ENCODE data around the gene ZNF787.
A peak's percentile ranks its signal among the peaks of the same experiment; 100 is the strongest.
"Not testable (repeated sequence)": the region's sequence is repeated elsewhere in the genome, so short reads cannot be mapped to it uniquely, and the experiment has no call there.

The ZNF787 gene

GRCh38 chr19:56121180-56122167 is at the start of gene ZNF787:
Gene ZNF787, minus strand, starts transcription at chr19:56121295. Its CDS starts 18,078 bp downstream, at chr19:56103217.
- peak; percentile 84 for DNase-seq (ENCODE audit: low read depth, low spot score)

- DNase-seq (ENCODE audit: low read depth, low spot score): no peak
Observed at GRCh38 chr19:56170261-56170660, 49.2 kb upstream of the ZNF787 start.

DNA sequence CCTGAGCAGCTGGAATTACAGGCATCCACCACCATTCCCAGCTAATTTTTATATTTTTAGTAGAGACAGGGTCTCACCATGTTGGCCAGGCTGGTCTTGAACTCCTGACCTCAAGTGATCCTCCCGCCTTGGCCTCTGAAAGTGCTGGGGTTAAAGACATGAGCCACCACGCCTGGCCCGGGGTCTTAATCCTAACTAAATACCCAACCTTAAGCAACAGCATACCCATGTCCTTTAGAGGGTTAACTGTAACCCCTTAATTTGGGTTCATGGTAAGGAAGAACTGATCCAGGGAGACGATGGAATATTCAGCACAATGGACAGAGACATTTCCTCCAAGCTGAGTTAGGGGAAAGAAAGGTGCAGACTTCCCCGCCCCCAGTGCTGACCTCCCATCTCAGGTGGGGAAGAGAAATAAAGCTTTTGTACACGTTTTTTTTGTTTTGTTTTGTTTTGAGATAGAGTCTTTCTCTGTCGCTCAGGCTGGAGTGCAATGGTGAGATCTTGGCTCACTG is 46.0 kb upstream of the ZNF787 start:
- DNase-seq (ENCODE audit: low read depth, low spot score): peak; percentile 12

DNA sequence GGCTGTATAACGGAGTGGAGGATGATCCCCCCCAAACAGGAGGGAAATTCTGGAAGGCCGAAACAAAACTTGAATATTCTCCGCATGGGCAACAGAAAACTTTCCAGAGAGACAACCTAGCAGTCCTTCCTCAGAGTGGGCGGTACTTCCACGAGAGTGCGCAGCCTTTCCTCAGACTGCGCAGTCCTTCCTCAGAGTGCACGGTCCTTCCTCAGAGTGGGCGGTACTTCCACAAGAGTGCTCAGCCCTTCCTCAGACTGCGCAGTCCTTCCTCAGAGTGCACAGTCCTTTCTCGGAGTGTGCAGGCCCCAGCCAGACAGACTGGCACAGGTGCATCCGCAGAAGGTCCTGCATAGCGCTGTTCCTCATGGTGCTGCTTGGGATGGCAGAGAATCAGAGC is 42.0 kb upstream of the ZNF787 start:
- no peak for DNase-seq (ENCODE audit: low read depth, low spot score)

DNA sequence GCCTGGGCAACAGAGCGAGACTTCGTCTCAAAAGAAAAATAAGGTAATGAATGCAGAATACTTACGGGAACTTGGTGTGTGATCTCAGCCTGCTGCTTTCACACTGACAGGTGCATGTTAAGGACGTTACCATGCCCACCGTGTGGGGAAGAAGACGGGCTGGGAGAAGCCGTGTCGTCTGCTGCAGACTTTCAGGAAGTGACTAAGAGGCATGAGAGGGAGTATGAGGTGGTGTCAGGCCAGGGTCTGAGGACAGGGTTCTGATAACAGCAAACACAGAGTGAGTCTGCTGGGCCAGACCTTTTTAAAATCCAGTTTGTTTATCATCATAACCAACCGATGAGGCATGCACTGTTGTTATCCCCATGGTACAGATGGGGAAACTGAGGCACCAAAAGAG is 41.2 kb upstream of the ZNF787 start:
- no peak for DNase-seq (ENCODE audit: low read depth, low spot score)

GRCh38 chr19:56161534-56161933 is 40.4 kb upstream of the ZNF787 start:
- DNase-seq (ENCODE audit: low read depth, low spot score): no peak

DNA sequence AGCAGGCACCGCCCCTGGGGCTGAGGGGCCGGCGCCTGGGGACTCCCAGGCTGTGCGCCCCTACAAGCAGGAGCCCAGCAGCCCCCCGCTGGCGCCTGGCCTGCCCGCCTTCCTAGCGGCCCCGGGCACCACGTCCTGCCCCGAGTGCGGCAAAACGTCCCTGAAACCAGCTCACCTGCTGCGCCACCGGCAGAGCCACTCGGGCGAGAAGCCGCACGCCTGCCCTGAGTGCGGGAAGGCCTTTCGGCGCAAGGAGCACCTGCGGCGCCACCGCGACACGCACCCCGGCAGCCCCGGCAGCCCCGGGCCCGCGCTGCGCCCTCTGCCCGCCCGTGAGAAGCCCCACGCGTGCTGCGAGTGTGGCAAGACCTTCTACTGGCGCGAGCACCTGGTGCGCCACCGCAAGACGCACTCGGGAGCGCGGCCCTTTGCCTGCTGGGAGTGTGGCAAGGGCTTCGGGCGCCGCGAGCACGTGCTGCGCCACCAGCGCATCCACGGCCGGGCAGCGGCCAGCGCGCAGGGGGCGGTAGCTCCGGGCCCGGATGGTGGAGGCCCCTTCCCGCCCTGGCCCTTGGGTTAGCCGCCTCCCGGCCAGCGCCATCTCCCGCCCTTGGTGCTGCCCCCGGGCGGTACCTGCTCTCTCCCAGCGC is 38.7 kb upstream of the ZNF787 start:
- DNase-seq (ENCODE audit: low read depth, low spot score): no peak

GRCh38 chr19:56159009-56159559 is 38.0 kb upstream of the ZNF787 start:
- no peak for DNase-seq (ENCODE audit: low read depth, low spot score)

DNA sequence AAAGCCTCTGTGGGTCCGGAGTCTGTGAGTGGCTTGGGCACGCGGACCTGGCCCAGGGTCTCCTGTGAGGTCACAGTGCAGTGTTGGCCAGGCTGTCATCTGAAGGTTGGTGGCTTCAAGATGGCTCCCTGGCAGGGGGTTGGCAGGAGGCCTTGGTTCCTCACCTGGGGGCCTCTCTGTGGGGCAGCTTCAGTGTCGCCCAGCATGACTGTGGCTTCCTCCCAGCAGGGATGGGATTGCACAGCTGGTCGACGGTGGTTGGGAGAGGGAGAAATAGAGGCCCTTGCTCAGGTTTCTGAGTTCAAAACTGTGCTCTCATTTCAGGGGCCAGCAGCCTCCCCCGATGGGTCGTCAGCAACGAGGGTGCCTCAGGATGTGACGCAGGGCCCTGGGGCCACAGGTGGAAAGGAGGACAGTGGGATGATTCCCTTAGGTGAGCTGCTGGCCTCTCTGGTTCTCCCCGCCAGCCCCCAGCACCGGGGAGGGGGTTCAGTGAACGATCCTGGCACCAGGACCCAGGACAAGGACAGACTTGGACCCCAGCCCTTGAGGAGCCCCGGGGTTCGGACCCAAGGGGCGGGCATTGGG is 37.2 kb upstream of the ZNF787 start:
- DNase-seq (ENCODE audit: low read depth, low spot score): no peak

- DNase-seq (ENCODE audit: low read depth, low spot score): no peak
Observed at GRCh38 chr19:56156768-56157167, 35.7 kb upstream of the ZNF787 start.

DNA sequence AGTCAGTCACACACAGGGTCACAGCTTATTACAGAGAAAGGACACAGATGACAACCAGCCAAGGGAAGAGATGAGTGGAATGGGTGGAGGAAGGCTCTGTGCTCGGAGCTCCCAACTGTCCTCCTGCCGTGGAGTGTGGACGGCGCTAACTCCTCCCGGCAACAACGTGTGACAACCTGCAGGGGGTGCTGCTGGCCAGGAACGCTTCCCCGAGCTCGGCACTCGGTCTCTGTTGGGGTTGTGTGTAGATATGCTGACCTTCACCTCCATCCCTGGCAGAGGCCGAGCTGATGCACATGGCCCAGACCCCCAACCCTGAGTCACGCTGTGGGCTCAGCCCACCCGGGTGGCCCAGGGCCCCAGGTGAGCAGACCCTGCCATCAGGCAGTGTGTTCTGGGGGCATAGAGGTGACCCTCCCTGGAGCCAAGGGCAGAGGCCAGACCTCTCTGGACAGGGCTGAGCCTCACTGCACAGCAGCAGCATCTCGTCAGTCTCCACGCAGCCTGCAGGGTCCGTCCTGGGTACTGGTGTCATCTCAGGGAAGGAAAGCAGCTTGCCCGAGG is 34.1 kb upstream of the ZNF787 start:
- DNase-seq (ENCODE audit: low read depth, low spot score): no peak

DNA sequence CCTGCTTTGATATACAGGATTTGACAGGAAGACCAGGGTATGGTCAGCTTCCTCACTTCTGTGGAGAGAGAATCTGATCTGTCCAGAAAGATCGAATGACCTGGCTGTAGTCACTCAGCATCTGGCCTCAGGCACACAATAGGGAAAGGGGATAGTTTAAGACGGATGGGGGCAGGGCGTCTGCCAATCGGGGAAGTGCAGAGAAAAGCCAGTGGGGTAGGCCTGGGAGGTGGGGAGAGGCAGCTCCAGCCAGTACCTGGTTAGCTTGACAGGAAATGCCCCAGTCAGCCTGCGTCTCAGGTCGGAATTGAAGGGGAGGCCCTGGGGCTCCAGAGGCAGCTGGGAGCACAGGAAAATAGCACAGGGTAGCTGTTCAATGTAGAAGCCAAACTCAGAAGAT is 32.4 kb upstream of the ZNF787 start:
- DNase-seq (ENCODE audit: low read depth, low spot score): peak; percentile 68

GRCh38 chr19:56152644-56153043 is 31.5 kb upstream of the ZNF787 start:
- DNase-seq (ENCODE audit: low read depth, low spot score): no peak

- DNase-seq (ENCODE audit: low read depth, low spot score): no peak
Observed at GRCh38 chr19:56150358-56150757, 29.3 kb upstream of the ZNF787 start.

- DNase-seq (ENCODE audit: low read depth, low spot score): no peak
Observed at GRCh38 chr19:56149656-56150038, 28.6 kb upstream of the ZNF787 start.

GRCh38 chr19:56148955-56149655 is 28.0 kb upstream of the ZNF787 start:
- not testable (repeated sequence) for DNase-seq (ENCODE audit: low read depth, low spot score)

GRCh38 chr19:56148096-56148495 is 27.0 kb upstream of the ZNF787 start:
- no peak for DNase-seq (ENCODE audit: low read depth, low spot score)

DNA sequence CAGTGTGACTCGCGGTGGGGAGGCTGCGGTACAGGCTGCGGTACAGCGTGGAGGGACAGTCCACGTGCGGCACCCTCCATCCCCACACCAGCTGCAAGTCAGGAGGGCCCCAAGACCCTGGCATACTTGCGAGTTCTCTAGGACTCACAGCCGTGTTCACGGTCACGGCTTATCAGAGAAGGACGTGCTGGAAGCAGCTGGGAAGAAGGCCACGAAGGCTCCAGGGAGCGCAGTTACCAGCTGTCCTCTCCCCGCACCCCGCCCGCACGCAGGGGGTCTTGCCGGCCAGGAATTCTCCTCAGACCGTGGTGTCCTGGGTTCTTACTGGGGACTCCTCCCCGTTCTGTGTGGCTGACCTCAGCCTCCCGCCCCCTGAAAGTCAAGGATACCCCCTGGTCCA is 26.2 kb upstream of the ZNF787 start:
- DNase-seq (ENCODE audit: low read depth, low spot score): no peak

GRCh38 chr19:56146904-56147303 is 25.8 kb upstream of the ZNF787 start:
- no peak for DNase-seq (ENCODE audit: low read depth, low spot score)

DNA sequence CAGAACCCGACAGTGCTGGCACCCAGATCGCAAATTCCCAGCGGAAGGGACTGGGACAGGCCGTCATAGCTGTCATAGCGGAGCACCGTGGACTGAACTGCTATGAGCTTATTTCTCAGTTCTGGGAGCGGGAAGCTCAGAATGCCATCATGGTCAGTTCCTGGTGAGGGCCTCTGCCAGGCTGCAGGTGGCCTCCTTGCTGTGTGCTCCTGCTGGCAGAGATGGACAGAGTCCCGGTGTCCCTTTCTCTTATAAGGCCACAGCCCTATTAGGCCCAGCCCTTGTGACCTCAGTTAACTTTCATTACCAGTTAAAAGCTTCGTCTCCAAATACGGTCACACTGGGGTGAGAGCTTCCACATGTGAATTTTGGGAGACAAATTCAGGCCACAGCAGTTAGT is 24.6 kb upstream of the ZNF787 start:
- no peak for DNase-seq (ENCODE audit: low read depth, low spot score)

DNA sequence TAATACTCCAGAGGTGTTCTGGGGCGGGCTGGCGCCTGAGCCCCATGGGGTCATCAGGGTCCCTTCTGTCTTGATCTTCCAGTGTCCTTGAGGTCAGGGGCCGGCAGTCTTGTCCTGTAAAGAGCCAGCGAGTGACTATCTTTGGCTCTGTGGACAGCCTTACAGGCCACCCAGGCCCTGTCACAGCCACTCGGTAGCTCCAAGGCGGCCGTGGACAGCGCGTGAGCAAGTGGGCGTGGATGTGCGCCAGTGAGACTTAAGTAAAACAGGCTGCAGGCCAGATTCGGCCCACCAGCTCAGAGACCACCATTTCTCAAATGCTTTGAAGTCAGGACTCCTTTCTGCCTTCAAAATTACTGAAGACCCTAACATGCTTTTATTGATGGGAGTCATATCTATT is 23.7 kb upstream of the ZNF787 start:
- no peak for DNase-seq (ENCODE audit: low read depth, low spot score)

Data from iPS DF 19.7 (cell line).